ENCODE data around the gene DDO.
"Not testable (repeated sequence)": the region's sequence is repeated elsewhere in the genome, so short reads cannot be mapped to it uniquely, and the experiment has no call there.

DDO gene

DNA sequence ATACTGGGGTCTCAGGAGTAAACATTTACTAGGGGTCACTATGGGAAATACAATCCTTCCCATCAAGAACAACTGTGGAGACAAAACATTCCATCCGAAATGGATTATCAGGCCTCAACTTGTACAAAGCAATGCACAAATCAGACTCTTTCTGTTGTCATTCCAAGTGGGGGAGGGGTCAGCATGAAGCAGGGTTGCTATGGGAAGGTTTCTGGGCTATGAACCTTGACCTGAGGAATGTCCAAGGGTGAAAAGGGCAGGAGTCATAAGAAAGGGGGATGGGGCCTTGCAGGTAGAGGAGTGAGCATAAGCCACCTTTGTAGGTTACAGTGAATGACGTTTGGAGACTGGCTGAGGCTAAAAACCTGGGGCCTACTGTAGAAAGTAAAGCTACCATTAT is 60.4 kb downstream of the DDO start:
- TF ChIP-seq, protein P1, sequence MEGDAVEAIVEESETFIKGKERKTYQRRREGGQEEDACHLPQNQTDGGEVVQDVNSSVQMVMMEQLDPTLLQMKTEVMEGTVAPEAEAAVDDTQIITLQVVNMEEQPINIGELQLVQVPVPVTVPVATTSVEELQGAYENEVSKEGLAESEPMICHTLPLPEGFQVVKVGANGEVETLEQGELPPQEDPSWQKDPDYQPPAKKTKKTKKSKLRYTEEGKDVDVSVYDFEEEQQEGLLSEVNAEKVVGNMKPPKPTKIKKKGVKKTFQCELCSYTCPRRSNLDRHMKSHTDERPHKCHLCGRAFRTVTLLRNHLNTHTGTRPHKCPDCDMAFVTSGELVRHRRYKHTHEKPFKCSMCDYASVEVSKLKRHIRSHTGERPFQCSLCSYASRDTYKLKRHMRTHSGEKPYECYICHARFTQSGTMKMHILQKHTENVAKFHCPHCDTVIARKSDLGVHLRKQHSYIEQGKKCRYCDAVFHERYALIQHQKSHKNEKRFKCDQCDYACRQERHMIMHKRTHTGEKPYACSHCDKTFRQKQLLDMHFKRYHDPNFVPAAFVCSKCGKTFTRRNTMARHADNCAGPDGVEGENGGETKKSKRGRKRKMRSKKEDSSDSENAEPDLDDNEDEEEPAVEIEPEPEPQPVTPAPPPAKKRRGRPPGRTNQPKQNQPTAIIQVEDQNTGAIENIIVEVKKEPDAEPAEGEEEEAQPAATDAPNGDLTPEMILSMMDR (IDR thresholded peaks at IDR 0.05; ENCODE audit: low read depth, low read length) = no peak
- no peak overlapping the region for H3K4me3 ChIP-seq (ENCODE audit: low read depth, low read length)

DNA sequence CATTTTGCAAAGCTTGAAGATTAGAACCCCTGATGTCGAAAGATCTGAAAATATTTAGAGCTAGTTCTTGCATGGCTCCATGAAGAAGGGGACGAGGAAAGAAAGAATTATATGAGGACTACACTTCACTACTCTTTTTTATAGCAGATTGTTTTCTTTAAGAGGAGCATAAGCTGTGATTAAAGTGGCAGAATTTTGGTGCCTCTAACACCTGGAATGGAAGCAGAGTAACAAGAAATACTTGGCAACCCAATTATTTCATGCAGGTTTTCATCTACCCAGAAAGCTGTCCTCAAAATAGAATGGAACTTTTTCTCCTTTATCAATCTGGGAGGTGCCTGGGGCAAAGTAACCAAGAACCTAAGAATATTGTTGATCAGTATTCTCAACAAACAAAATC is 61.2 kb downstream of the DDO start:
- TF ChIP-seq, protein P1 (IDR thresholded peaks at IDR 0.05; ENCODE audit: low read depth, low read length) = no peak
- no peak overlapping the region for H3K4me3 ChIP-seq (ENCODE audit: low read depth, low read length)

DNA sequence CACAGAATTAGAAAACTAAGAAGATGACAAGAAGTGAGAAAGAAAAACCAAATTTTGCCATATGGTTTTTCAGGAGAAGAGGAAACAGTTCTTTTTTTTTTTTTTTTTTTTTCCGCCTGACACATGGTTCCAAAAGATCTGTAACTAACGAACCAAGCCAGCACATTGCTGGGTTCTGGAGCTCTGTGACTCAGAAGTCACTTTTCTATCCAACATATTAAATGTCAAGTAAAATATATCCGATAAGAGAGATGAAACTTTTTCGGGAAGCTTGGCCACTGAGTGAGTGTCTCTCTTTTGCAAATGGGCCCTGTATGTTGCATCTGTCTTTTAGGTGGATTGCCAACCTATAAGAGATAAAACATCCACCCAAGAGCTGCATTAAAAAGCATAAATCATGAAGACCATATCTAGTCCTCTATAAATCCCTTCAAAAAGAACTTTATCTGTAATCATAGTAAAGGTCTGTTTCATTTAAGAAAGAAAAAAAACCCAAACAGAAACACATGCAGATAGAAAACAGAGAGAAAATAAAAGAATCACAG is 61.8 kb downstream of the DDO start:
- no peak overlapping the region for H3K4me3 ChIP-seq (ENCODE audit: low read depth, low read length)
- TF ChIP-seq, protein P1 (IDR thresholded peaks at IDR 0.05; ENCODE audit: low read depth, low read length) = no peak

DNA sequence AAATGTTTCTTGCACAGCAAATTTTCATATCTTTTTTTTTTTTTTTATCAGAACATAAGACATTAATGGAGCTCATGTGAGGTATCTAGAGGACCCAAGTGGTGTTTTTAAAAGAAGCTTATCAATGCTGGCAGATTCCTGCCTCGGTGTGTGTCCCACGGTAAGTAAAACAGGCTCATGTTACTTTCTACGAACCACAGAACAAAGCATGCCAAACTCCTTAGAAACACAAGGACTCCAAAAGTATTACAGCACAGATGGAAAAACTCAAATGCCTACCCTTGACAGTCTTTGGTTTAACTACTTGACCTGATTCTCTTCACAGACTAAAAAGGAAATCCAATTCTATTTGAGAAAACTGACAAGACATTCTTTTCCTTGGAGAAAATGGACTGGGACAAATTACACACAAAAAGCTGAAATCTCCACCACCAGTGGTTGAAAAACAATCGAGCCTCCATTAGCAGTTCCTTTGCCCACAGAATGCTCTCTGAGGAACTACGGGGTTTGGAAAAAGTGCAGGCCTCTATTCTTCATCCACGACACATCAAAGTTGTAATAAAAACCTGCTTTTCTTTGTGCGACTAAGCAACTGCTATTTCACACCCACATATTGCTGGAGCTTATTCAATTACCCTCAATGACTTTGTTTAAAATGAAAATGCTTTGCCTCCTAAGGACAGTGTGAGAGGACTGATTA is 62.7 kb downstream of the DDO start:
- TF ChIP-seq, protein P1 (IDR thresholded peaks at IDR 0.05; ENCODE audit: low read depth, low read length) = no peak
- H3K4me3 ChIP-seq (ENCODE audit: low read depth, low read length) = no peak overlapping the region

DNA sequence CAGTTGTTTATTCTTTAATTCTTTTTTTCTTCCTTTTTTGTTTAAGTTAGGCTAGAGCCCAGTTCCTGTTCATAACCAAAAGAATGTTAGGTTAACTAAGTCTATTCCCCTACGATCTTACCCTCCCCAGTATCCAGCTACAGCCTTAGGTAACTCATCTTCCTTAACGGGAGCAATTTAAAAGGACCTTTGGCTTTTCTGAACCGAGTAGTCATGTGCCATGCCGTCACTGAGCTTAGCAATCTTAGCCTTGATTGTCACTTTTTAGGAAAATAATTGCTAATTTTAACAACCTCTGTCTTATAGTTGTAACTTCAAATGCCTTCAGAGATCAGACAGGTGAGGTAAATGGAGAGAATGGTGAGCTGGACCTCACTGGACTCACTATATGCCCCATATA is 63.4 kb downstream of the DDO start:
- no peak overlapping the region for H3K4me3 ChIP-seq (ENCODE audit: low read depth, low read length)
- TF ChIP-seq, protein P1 (IDR thresholded peaks at IDR 0.05; ENCODE audit: low read depth, low read length) = no peak

DNA sequence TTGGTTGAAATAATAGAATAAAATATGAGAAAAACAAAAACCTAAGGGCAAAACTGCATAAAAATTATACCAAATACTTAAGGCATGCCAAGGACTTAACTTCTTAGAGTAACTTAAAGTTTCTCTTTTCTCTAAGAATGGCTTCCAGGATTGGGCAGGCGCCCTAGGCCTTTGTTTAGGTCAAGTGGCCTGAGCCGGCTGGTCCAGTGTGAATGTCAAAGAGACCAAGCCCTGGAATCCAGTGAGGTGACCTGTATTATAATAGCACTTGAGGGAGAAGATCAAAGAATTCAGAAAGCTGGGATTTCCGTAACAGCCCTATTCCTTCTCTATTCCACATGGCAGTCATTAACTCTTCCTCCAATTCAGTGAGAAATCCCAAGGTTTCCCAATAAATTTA is 63.8 kb downstream of the DDO start:
- TF ChIP-seq, protein P1 (IDR thresholded peaks at IDR 0.05; ENCODE audit: low read depth, low read length) = no peak
- no peak overlapping the region for H3K4me3 ChIP-seq (ENCODE audit: low read depth, low read length)

DNA sequence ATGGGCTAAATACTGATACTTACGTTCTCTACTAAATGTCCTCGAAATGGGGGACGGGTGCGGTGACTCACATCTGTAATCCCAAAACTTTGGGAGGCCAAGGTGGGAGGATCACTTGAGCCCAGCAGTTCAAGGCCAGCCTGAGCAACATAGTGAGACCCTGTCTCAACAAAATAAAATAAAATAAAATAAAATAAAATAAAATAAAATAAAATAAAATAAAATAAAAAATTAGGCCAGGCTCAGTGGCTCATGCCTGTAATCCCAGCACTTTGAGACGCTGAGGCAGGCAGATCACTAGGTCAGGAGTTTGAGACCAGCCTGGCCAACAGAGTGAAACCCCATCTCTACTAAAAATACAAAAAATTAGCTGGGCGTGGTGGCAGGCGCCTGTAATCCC is 64.8 kb downstream of the DDO start:
- H3K4me3 ChIP-seq (ENCODE audit: low read depth, low read length) = not testable (repeated sequence)
